ENCODE data around the gene CD36. TPM values are rescaled to one million over a fixed set of nuclear protein-coding genes. Genes with fewer than 3 reads are reported as not detected.

The CD36 gene
- total RNA-seq, 1 experiment from 2014 or later: 0.32 TPM

DNA sequence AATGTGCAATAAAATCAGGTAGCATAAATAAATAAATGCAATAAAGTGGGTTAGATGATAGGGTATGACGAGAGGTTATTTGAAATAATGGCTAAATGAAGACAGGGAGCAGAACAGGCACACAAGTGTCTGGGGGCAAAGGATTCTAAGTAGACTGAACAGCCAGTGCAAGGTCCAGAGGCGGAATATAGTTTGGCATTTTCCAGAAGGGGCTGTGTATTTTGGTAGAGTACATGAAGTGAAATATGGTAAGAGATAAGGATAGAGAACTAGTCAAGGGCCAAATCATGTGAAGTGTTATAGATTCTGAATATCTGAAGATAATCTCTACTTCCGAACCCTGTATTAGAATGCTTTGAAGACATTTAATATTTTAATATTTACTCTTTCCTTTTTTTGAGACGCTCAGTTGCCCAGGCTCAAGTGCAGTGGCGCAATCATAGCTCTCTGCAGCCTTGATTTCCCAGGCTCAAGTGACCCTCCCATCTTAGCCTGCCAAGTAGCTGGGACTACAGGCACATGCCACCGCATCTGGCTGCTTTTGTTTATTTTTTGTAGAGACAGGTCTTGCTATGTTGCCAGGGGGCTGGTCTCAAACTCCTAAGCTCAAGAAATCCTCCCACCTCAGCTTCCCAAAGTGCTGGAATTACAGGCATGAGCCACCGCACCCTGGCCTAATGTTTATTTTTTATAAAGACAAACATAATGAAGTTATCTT is 44.4 kb upstream of the CD36 start:
- Histone ChIP-seq H3K27me3 (ENCODE audit: insufficient read depth, low read length) (no peaks in the 10 kb centered on the region), H3K9me2 (ENCODE audit: insufficient read depth) (0 out of 2 replicates have a peak, but pooled peaks cover 3% of the 10 kb centered on the region), H4K20me1 (ENCODE audit: insufficient read depth) (no peaks in the 10 kb centered on the region), H3K4me2 (ENCODE audit: low read length) (no peak overlapping the region), H2AFZ (ENCODE audit: low read depth, low read length, poor library complexity, severe bottlenecking) (no peak overlapping the region), H3K4me1 (ENCODE audit: control insufficient read depth in 1 of 2, insufficient read depth in 2 of 2, low read length in 2 of 2) (no peaks in the 10 kb centered on the region), H3K79me2 (ENCODE audit: insufficient read depth, low read length) (no peaks in the 10 kb centered on the region), H3K27ac (ENCODE audit: low read depth, low read length) (no peak overlapping the region), H3K4me3 (replicated peaks in 1 of 2; ENCODE audit: low read depth in 1 of 2, low read length in 2 of 2) (no peak overlapping the region), H3K9ac (ENCODE audit: low read length) (no peak overlapping the region), H3K9me3 (ENCODE audit: control insufficient read depth in 1 of 2, insufficient read depth in 1 of 2, low read depth in 1 of 2, low read length in 2 of 2) (no peaks in the 10 kb centered on the region), H3K36me3 (ENCODE audit: control insufficient read depth in 1 of 2, insufficient read depth in 2 of 2, low read length in 2 of 2) (no peaks in the 10 kb centered on the region)
- intact Hi-C loops (cut with micrococcal nuclease): no loop called here
- POLR2A ChIA-PET: no interaction called here
- no peak for ATAC-seq
- RAD21 ChIA-PET (ENCODE audit: low non-redundant PET in 1 of 2, low total read pairs in 2 of 2, uncharacterized antibody in 2 of 2, unreplicated experiment in 2 of 2): no interaction called here
- CTCF ChIA-PET: no interaction called here
- no peak for DNase-seq (ENCODE audit: low read depth, low spot score)
- no TSS peak for BruUV-seq (replicated peaks)
- no peak for TF ChIP-seq ELF1 (IDR thresholded peaks at IDR 0.05; ENCODE audit: borderline replicate concordance, low read depth)
- TF ChIP-seq, protein P1, sequence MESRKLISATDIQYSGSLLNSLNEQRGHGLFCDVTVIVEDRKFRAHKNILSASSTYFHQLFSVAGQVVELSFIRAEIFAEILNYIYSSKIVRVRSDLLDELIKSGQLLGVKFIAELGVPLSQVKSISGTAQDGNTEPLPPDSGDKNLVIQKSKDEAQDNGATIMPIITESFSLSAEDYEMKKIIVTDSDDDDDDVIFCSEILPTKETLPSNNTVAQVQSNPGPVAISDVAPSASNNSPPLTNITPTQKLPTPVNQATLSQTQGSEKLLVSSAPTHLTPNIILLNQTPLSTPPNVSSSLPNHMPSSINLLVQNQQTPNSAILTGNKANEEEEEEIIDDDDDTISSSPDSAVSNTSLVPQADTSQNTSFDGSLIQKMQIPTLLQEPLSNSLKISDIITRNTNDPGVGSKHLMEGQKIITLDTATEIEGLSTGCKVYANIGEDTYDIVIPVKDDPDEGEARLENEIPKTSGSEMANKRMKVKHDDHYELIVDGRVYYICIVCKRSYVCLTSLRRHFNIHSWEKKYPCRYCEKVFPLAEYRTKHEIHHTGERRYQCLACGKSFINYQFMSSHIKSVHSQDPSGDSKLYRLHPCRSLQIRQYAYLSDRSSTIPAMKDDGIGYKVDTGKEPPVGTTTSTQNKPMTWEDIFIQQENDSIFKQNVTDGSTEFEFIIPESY (IDR thresholded peaks at IDR 0.05; ENCODE audit: extremely low read depth, insufficient replicate concordance, low read length): no peak
- no peak for TF ChIP-seq SIN3A (IDR thresholded peaks at IDR 0.05; ENCODE audit: low read depth)
- TF ChIP-seq EZH2 (IDR thresholded peaks at IDR 0.05): no peak
- TF ChIP-seq, protein P2, sequence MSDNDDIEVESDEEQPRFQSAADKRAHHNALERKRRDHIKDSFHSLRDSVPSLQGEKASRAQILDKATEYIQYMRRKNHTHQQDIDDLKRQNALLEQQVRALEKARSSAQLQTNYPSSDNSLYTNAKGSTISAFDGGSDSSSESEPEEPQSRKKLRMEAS (IDR thresholded peaks at IDR 0.05): no peak
- TF ChIP-seq FOSL1 (IDR thresholded peaks at IDR 0.05; ENCODE audit: low read depth): no peak
